Uterus (tissue), 2 donors: Measurements from ENCODE around the gene TRPC4AP.

Source experiments
- CTCF ChIP-seq, 4 experiments: fragments of 200-600 bp in 2 of 4; fragments of 450-650 bp in 2 of 4; sonication (generic) in 2 of 4; IDR thresholded peaks; one replicate each; pipeline ENCODE4 v1.5.1; 2016 to 2019; ENCODE audit warnings: antibody characterized with exemption in 4 of 4, mild to moderate bottlenecking in 2 of 4, moderate library complexity in 1 of 4
- POLR2A ChIP-seq, 2 donors: fragments of 450-650 bp; IDR thresholded peaks; one replicate each; pipeline ENCODE4 v1.6.1; 2016; ENCODE audit warnings: antibody characterized with exemption in 2 of 2, mild to moderate bottlenecking in 1 of 2, moderate library complexity in 1 of 2

DNA sequence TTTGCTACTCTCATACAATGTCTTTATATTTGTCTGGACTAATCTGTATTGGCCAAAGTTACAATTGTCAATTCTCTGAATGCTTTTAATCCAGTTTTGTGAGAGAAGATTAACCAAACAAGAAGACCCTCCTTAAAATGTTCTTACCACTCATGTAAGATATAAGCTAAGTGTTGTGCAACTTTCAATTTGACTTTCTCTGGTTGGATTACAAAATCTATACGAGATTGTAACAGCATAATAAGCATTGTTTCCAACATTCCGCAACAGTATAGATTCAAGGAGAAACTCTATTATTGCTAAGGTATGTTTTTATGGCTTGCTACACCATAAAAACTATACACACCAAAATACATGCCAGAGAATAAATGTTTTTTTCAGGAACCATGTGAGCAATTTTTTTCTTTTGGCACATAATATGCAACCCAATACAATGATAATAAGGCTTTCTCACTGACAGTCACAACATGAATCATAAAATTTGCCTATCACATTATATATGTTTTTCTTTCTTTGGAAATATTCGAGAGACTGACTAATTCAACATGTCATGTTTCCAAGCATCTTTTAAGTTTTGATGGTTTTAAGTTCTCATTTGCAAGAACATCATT, 12.2 kb upstream of the TRPC4AP start:
- TF ChIP-seq CTCF (IDR thresholded peaks at IDR 0.05) = no peak
- TF ChIP-seq POLR2A (IDR thresholded peaks at IDR 0.05) = no peak
